HG03045 (cell line): ENCODE results near the gene RINL.
A peak's percentile ranks its signal among the peaks of the same experiment; 100 is the strongest.

Experiments used
- ATAC-seq: cut with Tn5 transposase; IDR thresholded peaks from one replicate; pipeline ENCODE4 v1.9.1; 2021; ENCODE audit warnings: mild to moderate bottlenecking, moderate library complexity; ENCODE audit not compliant: unreplicated experiment

Gene RINL

GRCh38 chr19:38850436-38850975 is 27.6 kb downstream of the RINL start:
- peak; percentile 60 for ATAC-seq

GRCh38 chr19:38849860-38850435 is 28.1 kb downstream of the RINL start, which contains the start of gene HNRNPL:
Gene HNRNPL (minus strand): TSS chr19:38849986. CDS start chr19:38849966, 20 bp downstream.
- peak; percentile 62 for ATAC-seq

DNA sequence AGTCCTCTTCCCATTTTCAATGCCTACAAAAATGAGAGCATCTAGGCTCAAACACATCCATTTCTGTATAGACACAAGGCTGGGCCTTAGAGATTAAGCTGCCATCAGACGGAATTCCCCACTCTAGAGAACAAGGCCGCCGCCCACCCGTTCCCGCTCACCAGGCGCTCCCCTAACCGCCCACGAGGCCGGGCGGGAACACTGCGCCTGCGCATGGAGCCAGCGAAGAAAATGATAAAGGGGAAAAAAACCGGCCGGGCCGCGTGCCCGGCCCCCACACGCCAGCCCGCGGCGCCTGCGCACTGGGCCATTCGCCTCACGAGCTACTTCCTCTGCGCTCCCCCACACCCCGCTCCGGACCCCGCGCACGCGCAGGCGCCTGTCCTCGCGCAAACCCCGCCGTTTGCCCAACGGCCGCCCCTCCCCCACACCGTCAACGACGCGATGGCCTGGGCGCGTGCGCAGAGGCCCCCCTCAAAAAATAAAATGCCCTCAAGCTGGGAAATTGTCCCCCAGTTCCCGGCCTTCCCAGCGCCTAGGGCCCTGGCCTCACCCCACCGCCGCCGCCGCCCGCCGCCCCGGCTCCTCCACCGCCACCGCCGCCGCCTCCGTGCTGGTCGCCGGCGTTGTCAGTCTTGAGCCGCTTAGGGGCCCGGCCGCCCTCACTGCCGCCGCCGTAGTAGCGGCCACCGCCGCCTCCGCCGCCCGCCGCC is 28.8 kb downstream of the RINL start:
- ATAC-seq, result peak; percentile 26

GRCh38 chr19:38848299-38849146 is 29.6 kb downstream of the RINL start:
- no peak for ATAC-seq

GRCh38 chr19:38846097-38846496 is 32.0 kb downstream of the RINL start:
- ATAC-seq, result no peak

GRCh38 chr19:38845374-38846024 is 32.6 kb downstream of the RINL start:
- ATAC-seq, result no peak

- no peak for ATAC-seq
Observed at GRCh38 chr19:38844093-38844686, 33.9 kb downstream of the RINL start.

- ATAC-seq, result no peak
Observed at GRCh38 chr19:38843175-38843758, 34.8 kb downstream of the RINL start.

DNA sequence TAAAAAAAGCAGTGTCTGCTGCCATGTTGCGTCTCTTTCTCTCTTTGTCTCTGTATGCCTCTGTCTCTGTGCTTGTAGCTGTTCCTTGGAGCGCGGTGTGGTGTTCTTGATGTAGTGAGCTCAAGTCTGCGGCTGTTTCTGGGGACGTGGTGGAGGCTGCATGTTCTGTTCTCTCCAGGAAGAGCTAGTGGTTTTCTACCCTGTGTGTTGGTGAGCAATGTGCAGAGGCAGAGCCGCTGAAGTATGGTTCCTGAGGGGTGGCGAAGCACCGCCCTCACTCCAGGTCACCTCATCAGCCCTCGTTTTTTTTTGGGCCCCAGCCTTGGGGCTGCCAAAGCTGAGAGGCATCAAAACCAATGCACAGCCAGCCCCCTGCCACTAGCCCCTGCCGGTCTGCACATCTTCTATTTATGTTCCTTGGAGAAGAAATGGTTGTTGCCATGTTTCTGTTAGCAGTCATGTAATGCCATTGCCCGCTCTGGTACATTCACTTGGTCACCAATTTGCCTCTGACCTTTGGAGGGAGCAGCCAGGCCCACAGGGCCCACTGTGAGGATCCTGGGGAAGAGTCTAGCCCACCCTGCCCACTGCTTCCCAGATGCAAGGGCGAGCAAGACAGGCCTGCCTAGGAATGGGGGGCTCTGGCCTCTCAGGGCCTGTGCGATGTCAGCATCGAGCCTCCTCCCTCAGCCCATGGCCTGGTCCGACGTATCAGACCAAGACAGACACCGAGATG is 35.5 kb downstream of the RINL start:
- ATAC-seq, result no peak

GRCh38 chr19:38841787-38842438 is 36.2 kb downstream of the RINL start:
- no peak for ATAC-seq

GRCh38 chr19:38841180-38841766 is 36.8 kb downstream of the RINL start:
- no peak for ATAC-seq

DNA sequence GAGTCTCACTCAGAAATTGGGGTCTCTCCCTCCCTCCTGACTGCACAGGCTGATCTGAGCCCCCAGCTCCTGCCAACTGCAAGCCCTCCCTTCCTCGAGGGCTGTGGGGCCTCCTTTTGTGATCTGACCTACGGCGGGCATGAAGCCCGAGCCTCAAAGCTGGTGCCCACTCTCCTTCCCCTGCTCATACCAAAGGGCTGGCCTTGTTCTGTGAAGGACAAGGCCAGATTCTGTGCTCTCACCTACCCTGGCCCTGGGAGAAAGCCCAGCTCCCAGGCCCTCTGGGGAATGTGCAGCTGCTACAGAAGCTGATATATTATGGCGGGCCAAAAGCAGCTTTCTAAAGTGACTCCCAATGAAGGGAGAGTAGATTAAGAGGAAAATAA is 37.5 kb downstream of the RINL start:
- no peak for ATAC-seq

DNA sequence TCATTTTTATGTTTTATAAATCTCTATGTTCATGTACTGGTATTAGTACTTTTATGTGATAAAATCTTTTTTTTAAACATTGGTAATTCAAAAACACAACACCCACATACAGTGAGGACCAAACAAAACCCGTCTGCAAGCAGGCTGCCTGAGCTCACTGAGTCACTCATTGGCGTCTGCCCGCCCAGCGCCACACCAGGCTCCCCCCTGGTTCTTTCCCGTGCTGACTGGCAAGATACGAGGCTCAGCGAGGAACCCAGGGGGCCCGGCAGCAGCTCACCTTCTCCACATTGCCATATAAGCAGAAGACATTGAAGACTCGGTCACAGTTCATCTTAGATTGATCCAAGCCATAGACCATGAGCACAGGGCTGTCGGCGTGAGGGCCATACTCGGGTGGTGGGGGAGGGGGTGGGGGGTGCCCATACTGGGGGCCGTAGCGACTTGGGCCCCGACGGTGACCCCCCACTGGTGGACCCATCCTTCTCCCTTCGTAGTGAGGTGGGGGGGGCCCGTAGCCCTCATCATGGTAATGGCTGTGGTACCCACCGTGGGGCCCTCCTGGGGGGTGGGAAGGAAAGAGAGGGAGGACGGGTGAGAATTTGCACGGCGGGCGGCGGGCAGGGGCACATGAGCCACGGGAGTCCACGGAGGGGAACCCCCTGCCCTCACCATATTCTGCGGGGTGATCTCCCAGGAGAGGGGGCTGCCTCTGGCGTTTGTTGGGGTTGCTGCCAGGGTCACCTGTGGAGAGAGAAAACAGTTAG is 38.1 kb downstream of the RINL start:
- no peak for ATAC-seq

- no peak for ATAC-seq
Observed at GRCh38 chr19:38838986-38839761, 38.9 kb downstream of the RINL start.

- ATAC-seq, result no peak
Observed at GRCh38 chr19:38838208-38838985, 39.7 kb downstream of the RINL start.

DNA sequence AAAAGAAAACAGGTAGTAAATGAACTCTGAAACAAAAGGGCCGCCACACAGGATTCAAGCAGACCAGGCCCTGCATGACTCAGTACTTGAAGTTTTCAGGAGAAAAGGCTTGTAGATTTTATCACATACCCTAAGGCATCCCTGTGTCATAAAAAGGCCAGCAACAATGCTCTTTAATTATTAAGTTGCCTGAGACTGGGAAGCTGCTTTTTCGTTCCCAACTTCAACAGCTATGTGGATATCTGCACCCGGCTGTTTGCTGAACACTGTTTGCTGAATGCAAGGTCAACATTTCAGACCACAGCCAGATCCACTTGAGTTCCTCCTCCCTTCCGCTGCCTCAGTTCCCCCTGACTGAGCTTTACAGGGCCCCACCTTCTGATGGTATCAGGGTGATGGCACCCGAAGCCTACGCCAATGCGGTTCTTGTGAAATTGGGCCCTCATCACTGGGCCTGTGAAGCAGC is 40.4 kb downstream of the RINL start:
- no peak for ATAC-seq
